HG02852 (cell line): Measurements from ENCODE around the gene SGTA.
"Not testable (repeated sequence)": the region's sequence is repeated elsewhere in the genome, so short reads cannot be mapped to it uniquely, and the experiment has no call there.

ENCODE experiments used
- ATAC-seq: cut with Tn5 transposase; IDR thresholded peaks from one replicate; pipeline ENCODE4 v1.9.1; 2021; ENCODE audit warnings: mild to moderate bottlenecking, moderate library complexity; ENCODE audit not compliant: unreplicated experiment

Gene SGTA

DNA sequence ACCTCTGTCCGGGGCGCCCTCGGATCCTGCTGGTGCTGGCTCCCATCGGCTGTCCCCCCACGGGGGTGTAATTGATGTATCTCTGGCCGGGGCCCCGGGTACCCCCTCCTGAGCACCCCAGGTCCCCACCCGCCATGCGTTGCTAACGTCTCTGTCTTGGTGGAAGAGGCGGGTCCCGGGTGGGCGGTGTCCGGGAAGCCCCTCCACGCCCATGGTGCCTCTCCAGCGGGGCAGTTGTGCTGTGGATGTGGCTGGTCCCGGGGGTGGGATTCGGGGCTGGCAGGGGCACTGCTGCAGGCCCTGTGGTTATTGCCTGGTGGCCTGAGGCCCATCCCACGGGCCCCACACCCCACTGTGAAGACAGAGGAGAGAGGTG, 66.8 kb downstream of the SGTA start:
- no peak for ATAC-seq

DNA sequence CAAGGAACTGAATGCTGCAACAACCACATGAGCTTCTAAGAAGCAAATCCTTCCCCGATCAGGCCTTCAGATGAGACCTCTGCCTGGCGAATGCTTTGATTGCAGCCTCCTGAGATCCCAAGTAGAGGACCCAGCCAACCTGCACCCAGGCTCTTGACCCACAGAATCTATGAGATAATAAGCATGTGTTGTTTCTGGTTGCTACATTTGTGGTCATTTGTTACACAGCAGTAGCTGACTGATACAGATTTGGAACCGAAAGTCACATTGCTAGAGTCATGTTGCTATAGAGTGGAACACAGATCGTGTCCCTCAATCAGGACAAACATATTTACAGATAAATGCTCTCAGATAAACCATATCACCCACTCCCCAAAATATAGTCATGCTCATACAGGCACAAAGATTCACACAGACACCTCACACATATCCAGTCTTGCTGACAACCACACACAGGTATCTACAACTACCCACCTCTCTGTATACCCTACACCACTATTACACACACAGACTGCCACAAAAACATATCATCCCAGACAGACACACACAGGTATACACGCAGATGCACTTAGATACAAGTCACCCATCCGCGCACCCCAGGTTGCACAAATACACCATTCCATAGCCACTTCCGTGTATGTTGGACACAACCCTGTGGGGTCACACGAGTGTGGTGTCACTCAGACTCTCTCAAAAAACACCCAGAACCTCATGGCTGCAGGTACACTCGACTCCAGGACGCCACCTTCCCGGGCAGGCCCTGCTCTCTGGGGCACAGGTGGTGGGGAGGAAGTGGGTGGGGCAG, 67.4 kb downstream of the SGTA start:
- ATAC-seq: no peak

DNA sequence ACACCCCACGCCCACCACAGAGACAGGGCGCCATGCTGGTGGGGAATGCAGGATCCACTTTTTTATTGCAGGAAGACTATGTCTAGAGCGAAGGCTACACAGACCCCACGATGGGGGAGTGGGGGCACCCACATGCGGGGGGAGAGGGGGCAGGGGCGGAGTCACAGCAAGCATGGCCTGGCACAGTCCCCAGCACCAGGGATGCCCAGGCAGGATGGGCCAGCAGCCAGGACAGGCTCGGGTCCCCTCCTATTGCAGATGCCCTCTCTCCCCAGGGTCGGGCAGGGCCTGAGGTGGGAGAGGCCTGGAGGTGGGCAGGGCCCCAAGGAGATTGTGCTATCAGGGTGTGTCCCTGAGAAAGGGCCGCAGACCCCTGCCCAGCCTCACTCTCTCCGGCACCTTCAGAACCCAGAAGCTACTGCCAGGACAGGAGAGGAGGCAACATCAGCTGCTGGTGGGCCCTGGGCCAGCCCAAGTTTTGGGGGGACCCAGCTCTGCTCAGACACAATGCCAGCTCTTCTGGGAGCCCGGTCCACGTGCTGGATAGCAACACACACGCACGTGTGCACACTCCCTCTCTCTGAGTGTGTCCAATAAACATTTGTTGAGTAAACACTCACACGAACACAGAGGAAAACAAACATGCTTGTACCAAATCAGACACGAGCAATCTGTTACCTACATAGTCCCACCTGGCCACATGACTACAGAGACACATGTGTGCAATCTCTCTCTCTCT, 68.4 kb downstream of the SGTA start:
- no peak for ATAC-seq

DNA sequence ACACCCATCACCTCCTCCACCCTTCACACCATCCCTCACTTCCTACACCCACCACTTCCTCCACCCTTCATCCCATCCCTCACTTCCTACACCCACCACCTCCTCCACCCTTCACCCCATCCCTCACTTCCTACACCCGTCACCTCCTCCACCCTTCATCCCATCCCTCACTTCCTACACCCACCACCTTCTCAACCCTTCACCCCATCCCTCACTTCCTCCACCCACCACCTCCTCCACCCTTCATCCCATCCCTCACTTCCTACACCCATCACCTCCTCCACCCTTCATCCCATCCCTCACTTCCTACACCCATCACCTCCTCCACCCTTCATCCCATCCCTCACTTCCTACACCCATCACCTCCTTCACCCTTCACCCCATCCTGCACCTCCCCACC, 69.0 kb downstream of the SGTA start:
- not testable (repeated sequence) for ATAC-seq

DNA sequence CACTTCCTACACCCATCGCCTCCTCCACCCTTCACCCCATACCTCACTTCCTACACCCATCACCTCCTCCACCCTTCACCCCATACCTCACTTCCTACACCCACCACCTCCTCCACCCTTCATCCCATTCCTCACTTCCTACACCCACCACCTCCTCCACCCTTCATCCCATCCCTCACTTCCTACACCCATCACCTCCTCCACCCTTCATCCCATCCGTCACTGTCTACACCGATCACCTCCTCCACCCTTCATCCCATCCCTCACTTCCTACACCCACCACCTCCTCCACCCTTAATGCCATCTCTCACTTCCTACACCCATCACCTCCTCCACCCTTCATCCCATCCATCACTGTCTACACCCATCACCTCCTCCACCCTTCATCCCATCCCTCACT, 69.9 kb downstream of the SGTA start:
- not testable (repeated sequence) for ATAC-seq

DNA sequence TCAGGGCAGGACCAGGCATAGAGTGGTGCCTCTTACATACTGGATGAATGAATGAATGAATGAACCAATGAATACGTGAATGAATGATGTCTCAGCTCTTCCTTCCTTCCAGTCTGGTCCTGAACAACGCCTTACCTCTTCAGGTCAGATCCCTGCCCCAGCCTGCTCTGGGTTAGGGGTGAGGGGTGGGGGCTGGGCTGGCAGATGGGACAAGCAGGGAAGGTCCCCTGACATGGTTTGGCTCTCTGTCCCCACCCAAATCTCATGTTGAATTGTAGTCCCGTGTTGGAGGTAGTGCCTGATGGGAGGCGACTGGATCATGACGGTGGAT, 71.2 kb downstream of the SGTA start:
- ATAC-seq: no peak

DNA sequence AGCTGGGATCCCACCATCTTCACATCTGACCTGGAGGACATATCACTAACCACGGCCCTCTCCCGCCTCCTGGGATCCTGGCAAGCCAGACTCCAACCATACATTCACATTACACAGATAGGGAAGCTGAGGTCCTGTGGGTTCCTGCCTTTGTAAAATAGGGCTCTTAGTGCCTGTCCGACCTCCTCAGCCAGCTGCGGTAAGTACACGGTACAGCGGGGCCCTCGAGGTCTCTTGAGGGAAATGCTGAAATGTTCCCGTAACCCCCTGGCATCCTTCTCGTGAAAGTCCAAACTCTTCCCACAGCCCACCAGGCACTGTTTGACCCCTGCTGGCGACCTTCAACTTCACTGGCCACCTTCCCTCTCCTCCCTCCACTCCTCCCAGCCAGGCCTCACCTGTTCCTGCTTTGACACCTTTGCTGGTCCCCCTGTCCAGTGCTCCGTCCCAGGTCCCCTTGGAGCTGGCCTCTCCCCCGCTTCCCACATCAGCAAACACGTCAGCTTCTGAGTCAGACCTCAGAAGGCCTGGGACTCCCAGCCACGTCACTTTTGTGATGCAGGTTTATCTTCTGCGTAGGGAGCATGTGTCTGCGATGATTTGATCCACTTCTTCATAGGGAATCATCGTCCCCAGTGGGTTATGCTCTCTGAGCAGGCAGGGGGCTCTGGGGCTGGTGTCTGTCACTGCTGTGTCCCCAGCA, 71.8 kb downstream of the SGTA start:
- no peak for ATAC-seq

DNA sequence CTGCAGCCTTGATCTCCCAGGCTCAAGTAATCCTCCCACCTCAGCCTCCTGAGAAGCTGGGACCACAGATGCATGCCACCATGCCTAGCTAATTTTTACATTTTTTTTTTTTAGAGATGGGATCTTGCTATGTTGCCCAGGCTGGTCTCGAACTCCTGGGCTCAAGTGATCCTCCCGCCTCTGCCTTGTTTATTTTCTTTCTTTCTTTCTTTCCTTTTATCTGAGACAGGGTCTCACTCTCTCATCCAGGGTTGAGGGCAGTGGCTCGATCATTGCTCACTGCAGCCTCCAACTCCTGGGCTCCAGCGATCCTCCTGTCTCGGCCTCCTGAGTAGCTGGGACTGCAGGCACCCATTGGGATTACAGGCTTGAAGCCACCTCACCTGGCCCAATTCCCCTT, 76.8 kb downstream of the SGTA start:
- ATAC-seq: no peak
